A549 (cell line): ENCODE measurements around the gene CAMSAP1. TPM values are rescaled to one million over a fixed set of nuclear protein-coding genes. Genes with fewer than 3 reads are reported as not detected.

Experiments used
- ATAC-seq, 2 experiments: fragments of 200-7000 bp in 1 of 2; fragments of >200 bp in 1 of 2; cut with Nextera tagmentation in 1 of 2; cut with Tn5 transposase in 1 of 2; 3 replicates each; pipeline versions ENCODE4 v1.8.0 to v1.9.1; 2018 to 2020; ENCODE audit warnings: mild to moderate bottlenecking in 1 of 2, moderate library complexity in 1 of 2
- CTCF ChIA-PET: fragments of 300-600 bp; sonication (Branson Sonifier 250); formaldehyde crosslinking; extraction: SDS; loops from one replicate; lab custom pipeline; 2021; ENCODE audit warnings: antibody characterized with exemption, inconsistent platforms; lab: Yijun Ruan, JAX
- POLR2A ChIA-PET: fragments of 350-600 bp; formaldehyde crosslinking; extraction: SDS; loops from one replicate; lab custom pipeline; 2021; ENCODE audit warnings: antibody characterized with exemption, inconsistent platforms; lab: Yijun Ruan, JAX
- DNase-seq, 2 experiments: peaks; one replicate each; pipeline versions ENCODE4 v3.0.0 to v3.0.0-alpha.2; 2011 to 2016; ENCODE audit warnings: low read depth in 1 of 2, low spot score in 1 of 2
- FAIRE-seq: peaks from 2 replicates; lab custom pipeline; 2011; peaks lifted over from hg19 to GRCh38; lab: Jason Lieb, UNC
- H3K27ac ChIP-seq, 2 experiments: fragments of >200 bp; sonication (Bioruptor Twin); formaldehyde crosslinking; 3 replicates each; pipeline ENCODE4 v1.5.1; 2016 to 2017
- H3K4me1 ChIP-seq: fragments of >200 bp; sonication (Bioruptor Twin); formaldehyde crosslinking; 3 replicates; pipeline ENCODE4 v1.6.1; 2016
- H3K4me2 ChIP-seq: fragments of >200 bp; sonication (Bioruptor Twin); formaldehyde crosslinking; 3 replicates; pipeline ENCODE4 v1.6.1; 2016
- H3K4me3 ChIP-seq: fragments of >200 bp; sonication (Bioruptor Twin); formaldehyde crosslinking; 3 replicates; pipeline ENCODE4 v1.5.1; 2016
- H3K9me3 ChIP-seq: fragments of >200 bp; sonication (Bioruptor Twin); formaldehyde crosslinking; 3 replicates; pipeline ENCODE4 v1.6.1; 2016
- BHLHE40 ChIP-seq: IDR thresholded peaks from 2 replicates; pipeline ENCODE4 v1.6.1; 2012; ENCODE audit warnings: low read depth, low read length, inconsistent platforms
- CTCF ChIP-seq: fragments of >200 bp; sonication (Bioruptor Twin); formaldehyde crosslinking; IDR thresholded peaks from 3 replicates; pipeline ENCODE4 v1.5.1; 2016
- EHF ChIP-seq: fragments of 250-450 bp; sonication (Bioruptor Pico); IDR thresholded peaks from 2 replicates; pipeline ENCODE4 v1.5.0; 2020; ENCODE audit warnings: mild to moderate bottlenecking
- ELK1 ChIP-seq: fragments of 150-350 bp; IDR thresholded peaks from 2 replicates; pipeline ENCODE4 v1.6.1; 2014; ENCODE audit warnings: low read depth, mild to moderate bottlenecking, low read length
- ESRRA ChIP-seq: fragments of 150-350 bp; IDR thresholded peaks from 2 replicates; pipeline ENCODE4 v1.6.1; 2014; ENCODE audit warnings: mild to moderate bottlenecking, low read length, borderline replicate concordance
- FOSL2 ChIP-seq, 2 experiments: fragments of 450-650 bp in 1 of 2; fragments of >200 bp in 1 of 2; sonication (Bioruptor Twin) in 1 of 2; formaldehyde crosslinking; IDR thresholded peaks; 2 replicates each; pipeline versions ENCODE4 v1.5.0 to v1.6.1; 2016 to 2020; ENCODE audit warnings: mild to moderate bottlenecking in 1 of 2, moderate library complexity in 1 of 2
- GATA3 ChIP-seq: IDR thresholded peaks from 2 replicates; pipeline ENCODE4 v1.6.1; 2012; ENCODE audit warnings: borderline replicate concordance
- HES2 ChIP-seq: fragments of >200 bp; sonication (Bioruptor Twin); formaldehyde crosslinking; IDR thresholded peaks from 2 replicates; pipeline ENCODE4 v1.6.1; 2016
- HOXA7 ChIP-seq: fragments of 250-450 bp; sonication (Bioruptor Pico); IDR thresholded peaks from 2 replicates; pipeline ENCODE4 v1.5.0; 2020; ENCODE audit warnings: mild to moderate bottlenecking, moderate library complexity
- KDM5A ChIP-seq: fragments of 200-600 bp; sonication (generic); IDR thresholded peaks from 2 replicates; pipeline ENCODE4 v1.6.1; 2016; ENCODE audit warnings: antibody characterized with exemption, mild to moderate bottlenecking
- MAX ChIP-seq: IDR thresholded peaks from 2 replicates; pipeline ENCODE4 v1.6.1; 2012
- MAZ ChIP-seq: fragments of 150-350 bp; IDR thresholded peaks from 2 replicates; pipeline ENCODE4 v1.6.1; 2014; ENCODE audit warnings: antibody characterized with exemption, low read depth, low read length, borderline replicate concordance
- NFE2L2 ChIP-seq: fragments of 150-350 bp; conservative IDR thresholded peaks from 2 replicates; pipeline ENCODE4 v1.6.1; 2014; ENCODE audit warnings: low read length
- NPAS2 ChIP-seq: fragments of 250-450 bp; sonication (Bioruptor Pico); IDR thresholded peaks from 2 replicates; pipeline ENCODE4 v1.8.0; 2022; ENCODE audit warnings: mild to moderate bottlenecking, moderate library complexity, borderline replicate concordance
- NR3C1 ChIP-seq: fragments of >200 bp; sonication (Bioruptor Twin); formaldehyde crosslinking; IDR thresholded peaks from 3 replicates; pipeline ENCODE4 v1.6.1; 2017
- PBX3 ChIP-seq: IDR thresholded peaks from 2 replicates; pipeline ENCODE4 v1.6.1; 2012
- PHF8 ChIP-seq: fragments of 200-600 bp; sonication (generic); IDR thresholded peaks from 2 replicates; pipeline ENCODE4 v1.6.1; 2016; ENCODE audit warnings: low read depth, mild to moderate bottlenecking, antibody characterized with exemption, moderate library complexity, borderline replicate concordance
- REST ChIP-seq: fragments of 200-600 bp; sonication (generic); IDR thresholded peaks from 2 replicates; pipeline ENCODE4 v1.6.1; 2016; ENCODE audit warnings: antibody characterized with exemption, mild to moderate bottlenecking, moderate library complexity
- RFX5 ChIP-seq: fragments of 450-650 bp; IDR thresholded peaks from 2 replicates; pipeline ENCODE4 v1.7.1; 2014; ENCODE audit warnings: antibody characterized with exemption, mild to moderate bottlenecking, moderate library complexity
- SMC3 ChIP-seq: fragments of >200 bp; sonication (Bioruptor Twin); formaldehyde crosslinking; IDR thresholded peaks from 3 replicates; pipeline ENCODE4 v1.6.1; 2018; ENCODE audit warnings: inconsistent platforms
- TFCP2L1 ChIP-seq: fragments of 250-450 bp; sonication (Bioruptor Pico); IDR thresholded peaks from 2 replicates; pipeline ENCODE4 v1.5.0; 2021; ENCODE audit warnings: mild to moderate bottlenecking
- USF2 ChIP-seq: fragments of 450-650 bp; IDR thresholded peaks from 2 replicates; pipeline ENCODE4 v1.6.1; 2014; ENCODE audit warnings: antibody characterized with exemption
- ZC3H11A ChIP-seq: fragments of 450-650 bp; IDR thresholded peaks from 2 replicates; pipeline ENCODE4 v1.6.1; 2014; ENCODE audit warnings: antibody characterized with exemption, mild to moderate bottlenecking
- WGBS: methylation state at CpG from one replicate; pipeline ENCODE4 v1.1.6; 2017; ENCODE audit errors: missing lambda C conversion rate; 5-methylcytosine and 5-hydroxymethylcytosine counted together
- polyA plus RNA-seq, 4 experiments: library from polyadenylated mRNA; depleted of rRNA in 3 of 4; stranded (reverse); fragments of >200 nt; fragmentation: RNase III in 1 of 4; extraction: RNeasy Plus Mini Kit Qiagen cat#74134 plus additional on column Dnase treatment in 1 of 4; gene quantifications; 2 replicates in 3 of 4; 3 replicates in 1 of 4; pipeline ENCODE4 v1.2.3, GENCODE V29; 2011 to 2017

The CAMSAP1 gene
- polyA plus RNA-seq, 2 of the 4 experiments (the other 2 are of a cell fraction): 8.6 to 15.0 TPM

GRCh38 chr9:135874859-135875258 is 32.5 kb downstream of the CAMSAP1 start (continued):
- TF ChIP-seq HES2 (no peak), REST (no peak), ZC3H11A (no peak), EHF (no peak), MAX (no peak), NPAS2 (CRISPR knock-in tag) (no peak), ELK1 (no peak), KDM5A (no peak), PBX3 (no peak), SMC3 (no peak)

GRCh38 chr9:135869909-135870308 is 37.4 kb downstream of the CAMSAP1 start:
- no peak overlapping the region for H3K4me3 ChIP-seq
- H3K27ac ChIP-seq: no peak overlapping the region
- no peaks in the 10 kb centered on the region for H3K4me1 ChIP-seq
- H3K4me2 ChIP-seq: no peak overlapping the region
- H3K9me3 ChIP-seq: no peaks in the 10 kb centered on the region
- ChIA-PET CTCF (interaction anchor here (0.6 to 1.2 kb wide), 2 partner anchors 17 to 73 kb away, joined by 3 to 4 read pairs; no protein-coding TSS in a partner anchor), POLR2A (no interaction called here)
- no peak for DNase-seq
- 91% methylated on average over 3 of the region's 3 CpGs for WGBS
- ATAC-seq: no peak
- no peak for FAIRE-seq
- no peak for TF ChIP-seq RFX5
- no peak for TF ChIP-seq NFE2L2
- no peak for TF ChIP-seq FOSL2 (IDR thresholded peaks at IDR 0.05)
- TF ChIP-seq FOSL2 (CRISPR knock-in tag; IDR thresholded peaks at IDR 0.05): no peak
- TF ChIP-seq BHLHE40: no peak
- no peak for TF ChIP-seq NR3C1
- no peak for TF ChIP-seq MAZ
- TF ChIP-seq PHF8: no peak
- TF ChIP-seq GATA3: no peak
- no peak for TF ChIP-seq ESRRA
- no peak for TF ChIP-seq USF2
- TF ChIP-seq HES2: no peak
- TF ChIP-seq TFCP2L1: no peak
- TF ChIP-seq HOXA7 (CRISPR knock-in tag): no peak
- TF ChIP-seq CTCF: no peak
